H9 (cell line): ENCODE measurements around the gene CLCN5. TPM values are rescaled to one million over a fixed set of nuclear protein-coding genes. Genes with fewer than 3 reads are reported as not detected.

Source experiments
- DNase-seq: peaks from one replicate; pipeline ENCODE4 v3.0.0-alpha.2; 2017
- H2AFZ ChIP-seq: one replicate; pipeline ENCODE4 v1.6.1; 2013; ENCODE audit warnings: mild to moderate bottlenecking, low read length, control low read depth, moderate library complexity
- H2AK5ac ChIP-seq: 2 replicates; pipeline ENCODE4 v1.6.1; 2013; ENCODE audit warnings: low read length, control low read depth, mixed read lengths; ENCODE audit not compliant: insufficient read length
- H2BK120ac ChIP-seq: one replicate; pipeline ENCODE4 v1.6.1; 2013; ENCODE audit warnings: low read depth, mild to moderate bottlenecking, low read length, control low read depth, inconsistent platforms; ENCODE audit not compliant: poor library complexity, severe bottlenecking
- H2BK12ac ChIP-seq: 2 replicates; pipeline ENCODE4 v1.6.1; 2013; ENCODE audit warnings: low read length, control low read depth, mixed read lengths, low read depth; ENCODE audit not compliant: insufficient read length
- H2BK15ac ChIP-seq: 2 replicates; pipeline ENCODE4 v1.6.1; 2013; ENCODE audit warnings: low read depth, low read length, control low read depth
- H2BK20ac ChIP-seq: one replicate; pipeline ENCODE4 v1.6.1; 2013; ENCODE audit warnings: low read depth, mild to moderate bottlenecking, low read length, control low read depth, inconsistent platforms; ENCODE audit not compliant: poor library complexity, severe bottlenecking
- H2BK5ac ChIP-seq: 2 replicates; pipeline ENCODE4 v1.6.1; 2013; ENCODE audit warnings: low read length, control low read depth, mixed read lengths; ENCODE audit not compliant: insufficient read length
- H3K14ac ChIP-seq: 2 replicates; pipeline ENCODE4 v1.6.1; 2013; ENCODE audit warnings: low read length, control low read depth; ENCODE audit not compliant: insufficient read depth
- H3K18ac ChIP-seq: 2 replicates; pipeline ENCODE4 v1.6.1; 2013; ENCODE audit warnings: low read depth, mild to moderate bottlenecking, mixed read lengths, low read length, control low read depth; ENCODE audit not compliant: insufficient read length
- H3K23ac ChIP-seq: 2 replicates; pipeline ENCODE4 v1.6.1; 2013; ENCODE audit warnings: low read length, control low read depth, mixed read lengths, low read depth; ENCODE audit not compliant: insufficient read length
- H3K23me2 ChIP-seq: 2 replicates; pipeline ENCODE4 v1.6.1; 2013; ENCODE audit warnings: low read depth, mild to moderate bottlenecking, mixed read lengths, low read length, control low read depth; ENCODE audit not compliant: insufficient read length, poor library complexity, severe bottlenecking
- H3K27ac ChIP-seq: 2 replicates; pipeline ENCODE4 v1.5.1; 2013; ENCODE audit warnings: low read length, control low read depth, mixed read lengths, low read depth; ENCODE audit not compliant: insufficient read length
- H3K27me3 ChIP-seq: 2 replicates; pipeline ENCODE4 v1.6.1; 2013; ENCODE audit warnings: low read length, control low read depth, inconsistent platforms; ENCODE audit not compliant: insufficient read depth
- H3K4ac ChIP-seq: 2 replicates; pipeline ENCODE4 v1.6.1; 2013; ENCODE audit warnings: low read depth, mild to moderate bottlenecking, control low read depth, inconsistent platforms, low read length, moderate library complexity
- H3K4me1 ChIP-seq: 2 replicates; pipeline ENCODE4 v1.6.1; 2013; ENCODE audit warnings: low read length, control low read depth, inconsistent platforms; ENCODE audit not compliant: insufficient read depth
- H3K4me2 ChIP-seq: 2 replicates; pipeline ENCODE4 v1.6.1; 2013; ENCODE audit warnings: low read length, control low read depth, mixed read lengths; ENCODE audit not compliant: insufficient read length, insufficient read depth
- H3K56ac ChIP-seq: 2 replicates; pipeline ENCODE4 v1.6.1; 2013; ENCODE audit warnings: low read depth, mild to moderate bottlenecking, mixed read lengths, low read length, control low read depth; ENCODE audit not compliant: insufficient read length
- H3K79me1 ChIP-seq: 2 replicates; pipeline ENCODE4 v1.6.1; 2013; ENCODE audit warnings: low read depth, mild to moderate bottlenecking, moderate library complexity, low read length, control low read depth, inconsistent platforms; ENCODE audit not compliant: insufficient read depth, poor library complexity, severe bottlenecking
- H3K79me2 ChIP-seq: 2 replicates; pipeline ENCODE4 v1.6.1; 2013; ENCODE audit warnings: low read length, control low read depth, inconsistent platforms; ENCODE audit not compliant: insufficient read depth
- H3K9ac ChIP-seq: 2 replicates; pipeline ENCODE4 v1.6.1; 2013; ENCODE audit warnings: low read length, control low read depth, mixed read lengths; ENCODE audit not compliant: insufficient read length; ENCODE audit errors: extremely low read depth
- H3K9me3 ChIP-seq: one replicate; pipeline ENCODE4 v1.6.1; 2013; ENCODE audit warnings: low read depth, low read length, inconsistent platforms; ENCODE audit not compliant: control insufficient read depth
- H3T11ph ChIP-seq: one replicate; pipeline ENCODE4 v1.6.1; 2013; ENCODE audit warnings: mild to moderate bottlenecking, low read length, control low read depth, inconsistent platforms
- H4K20me1 ChIP-seq: one replicate; pipeline ENCODE4 v1.6.1; 2013; ENCODE audit not compliant: control insufficient read depth, insufficient read length, insufficient read depth
- H4K5ac ChIP-seq: 2 replicates; pipeline ENCODE4 v1.6.1; 2013; ENCODE audit warnings: low read depth, mild to moderate bottlenecking, mixed read lengths, low read length, control low read depth; ENCODE audit not compliant: insufficient read length
- H4K8ac ChIP-seq: replicated peaks from 2 replicates; pipeline ENCODE4 v1.6.1; 2013; ENCODE audit warnings: low read length, control low read depth, mixed read lengths, low read depth; ENCODE audit not compliant: insufficient read length
- H4K91ac ChIP-seq: 2 replicates; pipeline ENCODE4 v1.6.1; 2013; ENCODE audit warnings: low read depth, mild to moderate bottlenecking, moderate library complexity, mixed read lengths, low read length, control low read depth; ENCODE audit not compliant: insufficient read length
- H3K27ac Mint-ChIP-seq, 3 experiments: 2 replicates in 2 of 3; 3 replicates in 1 of 3; pipeline ENCODE4 v1.8.0; 2020 to 2021; ENCODE audit warnings: mixed read lengths in 3 of 3, mild to moderate bottlenecking in 1 of 3, moderate library complexity in 1 of 3
- H3K27me3 Mint-ChIP-seq: 2 replicates; pipeline ENCODE4 v1.8.0; 2021; ENCODE audit warnings: low read depth, mild to moderate bottlenecking, moderate library complexity, mixed read lengths
- H3K36me3 Mint-ChIP-seq, 3 experiments: 2 replicates in 2 of 3; 3 replicates in 1 of 3; pipeline ENCODE4 v1.8.0; 2020 to 2021; ENCODE audit warnings: low read depth in 3 of 3, mixed read lengths in 3 of 3; ENCODE audit not compliant: insufficient read depth in 1 of 3
- H3K4me1 Mint-ChIP-seq, 2 experiments: 2 replicates each; pipeline ENCODE4 v1.8.0; 2020; ENCODE audit warnings: mixed read lengths in 2 of 2
- H3K4me3 Mint-ChIP-seq, 2 experiments: 2 replicates in 1 of 2; 3 replicates in 1 of 2; pipeline ENCODE4 v1.8.0; 2020 to 2021; ENCODE audit warnings: mild to moderate bottlenecking in 2 of 2, mixed read lengths in 2 of 2, moderate library complexity in 1 of 2
- H3K9me3 Mint-ChIP-seq, 2 experiments: 2 replicates in 1 of 2; 3 replicates in 1 of 2; pipeline ENCODE4 v1.8.0; 2020; ENCODE audit warnings: mild to moderate bottlenecking in 2 of 2, mixed read lengths in 2 of 2, moderate library complexity in 1 of 2
- CTCF ChIP-seq: fragments of 200-600 bp; sonication (generic); conservative IDR thresholded peaks from 3 replicates; pipeline ENCODE4 v1.8.0; 2021; ENCODE audit warnings: antibody characterized with exemption, mild to moderate bottlenecking
- total RNA-seq: library from RNA; stranded (reverse); gene quantifications from 2 replicates; pipeline ENCODE4 v1.2.1, GENCODE V29; 2021

The CLCN5 gene
- total RNA-seq, 1 experiment from 2014 or later = 5.9 TPM

- Histone ChIP-seq H3T11ph (no peak overlapping the region), H2AFZ (no peak overlapping the region), H2BK5ac (no peak overlapping the region), H4K5ac (no peak overlapping the region), H2BK20ac (no peak overlapping the region), H3K79me1 (no peaks in the 10 kb centered on the region), H3K9me3 (peaks cover 19% of the 10 kb centered on the region), H3K4me2 (no peak overlapping the region), H3K23me2 (no peaks in the 10 kb centered on the region), H3K9ac (no peak overlapping the region), H4K8ac (no peak overlapping the region), H3K14ac (no peak overlapping the region), H3K79me2 (no peaks in the 10 kb centered on the region), H2BK15ac (no peak overlapping the region), H3K27ac (no peak overlapping the region), H3K56ac (no peak overlapping the region), H3K18ac (no peak overlapping the region), H4K91ac (no peak overlapping the region), H2BK12ac (no peak overlapping the region), H2AK5ac (no peak overlapping the region), H3K23ac (no peak overlapping the region), H4K20me1 (no peaks in the 10 kb centered on the region), H3K4ac (no peak overlapping the region), H3K27me3 (no peaks in the 10 kb centered on the region), H3K4me1 (no peaks in the 10 kb centered on the region), H2BK120ac (no peak overlapping the region)
- Mint-ChIP-seq H3K9me3 (peaks cover 70 to 73% of the 10 kb centered on the region in 2 experiments), H3K27ac (no peak overlapping the region), H3K4me1 (no peaks in the 10 kb centered on the region), H3K27me3 (no peaks in the 10 kb centered on the region; the same call in 1 of the 2 replicates), H3K36me3 (peaks cover 0 to 3% (median 0%) of the 10 kb centered on the region in 3 experiments; a peak in 1 of 7 replicates), H3K4me3 (no peak overlapping the region)
- DNase-seq = no peak
- TF ChIP-seq CTCF = no peak
Measured at GRCh38 chrX:50000937-50001542, 78.6 kb downstream of the CLCN5 start.
